ENCODE results near the gene ZBTB46.

DNA sequence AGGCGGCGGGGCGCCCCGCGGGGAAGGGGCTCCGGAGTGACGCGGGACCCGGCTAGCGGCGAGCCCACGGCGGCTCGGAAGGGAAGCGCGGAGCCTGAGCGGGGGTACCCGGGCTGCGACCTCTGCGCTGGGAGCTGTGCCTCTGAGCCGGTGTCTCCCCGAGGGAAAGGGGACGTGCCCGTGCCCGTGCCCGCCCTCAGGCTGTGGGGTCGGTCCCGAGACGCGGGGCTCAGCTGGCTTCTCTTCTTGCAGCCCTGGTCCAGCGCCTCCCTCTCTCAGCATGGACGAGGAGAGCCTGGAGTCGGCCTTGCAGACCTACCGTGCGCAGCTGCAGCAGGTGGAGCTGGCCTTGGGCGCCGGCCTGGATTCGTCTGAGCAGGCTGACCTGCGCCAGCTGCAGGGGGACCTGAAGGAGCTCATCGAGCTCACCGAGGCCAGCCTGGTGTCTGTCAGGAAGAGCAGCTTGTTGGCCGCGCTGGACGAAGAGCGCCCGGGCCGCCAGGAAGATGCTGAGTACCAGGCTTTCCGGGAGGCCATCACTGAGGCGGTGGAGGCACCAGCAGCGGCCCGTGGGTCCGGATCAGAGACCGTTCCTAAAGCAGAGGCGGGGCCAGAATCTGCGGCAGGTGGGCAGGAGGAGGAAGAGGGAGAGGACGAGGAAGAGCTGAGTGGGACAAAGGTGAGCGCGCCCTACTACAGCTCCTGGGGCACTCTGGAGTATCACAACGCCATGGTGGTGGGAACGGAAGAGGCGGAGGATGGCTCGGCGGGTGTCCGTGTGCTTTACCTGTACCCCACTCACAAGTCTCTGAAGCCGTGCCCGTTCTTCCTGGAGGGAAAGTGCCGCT is 122.5 kb downstream of the ZBTB46 start:
- TF ChIP-seq POLR2A (IDR thresholded peaks at IDR 0.05), result no peak
- TF ChIP-seq, protein P1, sequence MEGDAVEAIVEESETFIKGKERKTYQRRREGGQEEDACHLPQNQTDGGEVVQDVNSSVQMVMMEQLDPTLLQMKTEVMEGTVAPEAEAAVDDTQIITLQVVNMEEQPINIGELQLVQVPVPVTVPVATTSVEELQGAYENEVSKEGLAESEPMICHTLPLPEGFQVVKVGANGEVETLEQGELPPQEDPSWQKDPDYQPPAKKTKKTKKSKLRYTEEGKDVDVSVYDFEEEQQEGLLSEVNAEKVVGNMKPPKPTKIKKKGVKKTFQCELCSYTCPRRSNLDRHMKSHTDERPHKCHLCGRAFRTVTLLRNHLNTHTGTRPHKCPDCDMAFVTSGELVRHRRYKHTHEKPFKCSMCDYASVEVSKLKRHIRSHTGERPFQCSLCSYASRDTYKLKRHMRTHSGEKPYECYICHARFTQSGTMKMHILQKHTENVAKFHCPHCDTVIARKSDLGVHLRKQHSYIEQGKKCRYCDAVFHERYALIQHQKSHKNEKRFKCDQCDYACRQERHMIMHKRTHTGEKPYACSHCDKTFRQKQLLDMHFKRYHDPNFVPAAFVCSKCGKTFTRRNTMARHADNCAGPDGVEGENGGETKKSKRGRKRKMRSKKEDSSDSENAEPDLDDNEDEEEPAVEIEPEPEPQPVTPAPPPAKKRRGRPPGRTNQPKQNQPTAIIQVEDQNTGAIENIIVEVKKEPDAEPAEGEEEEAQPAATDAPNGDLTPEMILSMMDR (IDR thresholded peaks at IDR 0.05), result no peak
- no peak for TF ChIP-seq EP300 (IDR thresholded peaks at IDR 0.05)

All from tibial nerve (tissue), 4 donors.